HepG2 (cell line): ENCODE data around the gene WNT7A.

Experiments
- ARNT ChIP-seq: fragments of 450-650 bp; IDR thresholded peaks from 2 replicates; pipeline ENCODE4 v1.6.1; 2017
- FOXK1 ChIP-seq: sonication (generic); formaldehyde crosslinking; IDR thresholded peaks from 2 replicates; pipeline ENCODE4 v1.4.0; 2020; ENCODE audit warnings: low read depth, missing genetic modification reagents, borderline replicate concordance
- HIC2 ChIP-seq: sonication (generic); formaldehyde crosslinking; IDR thresholded peaks from 2 replicates; pipeline ENCODE4 v1.9.0; 2022; ENCODE audit warnings: low read depth, missing genetic modification reagents
- PAF1 ChIP-seq: IDR thresholded peaks from 2 replicates; pipeline ENCODE4 v1.6.1; 2016; ENCODE audit warnings: missing genetic modification reagents, missing compliant biosample characterization
- TCF7 ChIP-seq: sonication (generic); IDR thresholded peaks from 2 replicates; pipeline ENCODE4 v1.6.1; 2016; ENCODE audit warnings: antibody characterized with exemption, low read depth
- ZNF589 ChIP-seq: sonication (generic); formaldehyde crosslinking; conservative IDR thresholded peaks from 2 replicates; pipeline ENCODE4 v1.8.0; 2022; ENCODE audit warnings: mild to moderate bottlenecking, moderate library complexity, missing genetic modification reagents

GRCh38 chr3:13851091-13851849 lies 28.6 kb downstream of the WNT7A start:
- no peak for TF ChIP-seq HIC2 (CRISPR knock-in tag)
- no peak for TF ChIP-seq FOXK1
- TF ChIP-seq ARNT, result no peak
- TF ChIP-seq PAF1, result no peak
- TF ChIP-seq TCF7, result no peak
- TF ChIP-seq ZNF589 (CRISPR knock-in tag), result no peak
